DMS53 treated with DMSO at 0.1 percent for 48 hours (cell line): ENCODE measurements around the gene RHEX.
"Not testable (repeated sequence)": the region's sequence is repeated elsewhere in the genome, so short reads cannot be mapped to it uniquely, and the experiment has no call there.

ENCODE experiments used
- DNase-seq: peaks from one replicate; lab custom pipeline; 2025; ENCODE audit not compliant: unreplicated experiment; lab: John Stamatoyannopoulos, UW

The RHEX gene

GRCh38 chr1:206058927-206059292, 5.9 kb downstream of the RHEX start:
- no peak for DNase-seq

- DNase-seq = no peak
These were observed 6.5 kb downstream of the RHEX start for GRCh38 chr1:206059355-206059915.

- no peak for DNase-seq
These were observed 7.9 kb downstream of the RHEX start for GRCh38 chr1:206060844-206061243.

- DNase-seq = no peak
These were observed 9.5 kb downstream of the RHEX start for GRCh38 chr1:206062464-206062863.

- DNase-seq = not testable (repeated sequence)
These were observed 11.0 kb downstream of the RHEX start for GRCh38 chr1:206064001-206064400.

GRCh38 chr1:206064501-206064900, 11.5 kb downstream of the RHEX start:
- DNase-seq = not testable (repeated sequence)

GRCh38 chr1:206065547-206066145, 12.7 kb downstream of the RHEX start:
- DNase-seq = no peak

GRCh38 chr1:206066479-206067171, 13.7 kb downstream of the RHEX start:
- DNase-seq = no peak

- DNase-seq = no peak
These were observed 14.7 kb downstream of the RHEX start for GRCh38 chr1:206067486-206068227.

- DNase-seq = no peak
These were observed 15.3 kb downstream of the RHEX start for GRCh38 chr1:206068314-206068713.

GRCh38 chr1:206070627-206071304, 17.8 kb downstream of the RHEX start:
- no peak for DNase-seq

GRCh38 chr1:206074839-206075238, 21.9 kb downstream of the RHEX start:
- no peak for DNase-seq

- no peak for DNase-seq
These were observed 23.1 kb downstream of the RHEX start for GRCh38 chr1:206075786-206076755.

- DNase-seq = no peak
These were observed 26.2 kb downstream of the RHEX start for GRCh38 chr1:206079135-206079534.

- no peak for DNase-seq
These were observed 27.2 kb downstream of the RHEX start for GRCh38 chr1:206080026-206080820.

GRCh38 chr1:206081856-206082255, 28.9 kb downstream of the RHEX start:
- peak; percentile 2 for DNase-seq

GRCh38 chr1:206082831-206083695, 30.1 kb downstream of the RHEX start:
- DNase-seq = no peak

- no peak for DNase-seq
These were observed 30.8 kb downstream of the RHEX start for GRCh38 chr1:206083750-206084149.
